ENCODE measurements around the gene BTBD2. TPM values are rescaled to one million over a fixed set of nuclear protein-coding genes. Genes with fewer than 3 reads are reported as not detected.

The BTBD2 gene
- total and polyA plus RNA-seq, 10 of the 15 experiments (the other 5 are each of a cell fraction or from before 2014, with no cell fraction given), result 0.13 to 66.2 (median 10.4) TPM

DNA sequence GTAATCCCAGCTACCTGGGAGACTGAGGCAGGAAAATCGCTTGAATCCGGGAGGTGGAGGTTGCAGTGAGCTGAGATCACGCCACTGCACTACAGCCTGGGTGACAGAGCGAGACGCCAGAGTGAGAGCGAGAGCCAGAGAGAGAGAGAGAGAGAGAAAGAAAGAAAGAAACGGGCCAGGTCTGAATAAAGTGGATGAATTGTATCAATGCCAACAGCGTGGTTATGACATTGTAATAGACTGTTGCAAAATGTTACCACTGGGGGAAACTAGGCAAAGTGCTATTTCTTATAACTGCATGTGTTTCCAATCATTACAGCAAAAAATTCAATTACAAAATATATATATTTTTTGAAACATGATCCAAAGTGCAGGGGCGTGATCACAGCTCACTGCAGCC is 11.8 kb upstream of the BTBD2 start (continued):
- TF ChIP-seq, protein P1, sequence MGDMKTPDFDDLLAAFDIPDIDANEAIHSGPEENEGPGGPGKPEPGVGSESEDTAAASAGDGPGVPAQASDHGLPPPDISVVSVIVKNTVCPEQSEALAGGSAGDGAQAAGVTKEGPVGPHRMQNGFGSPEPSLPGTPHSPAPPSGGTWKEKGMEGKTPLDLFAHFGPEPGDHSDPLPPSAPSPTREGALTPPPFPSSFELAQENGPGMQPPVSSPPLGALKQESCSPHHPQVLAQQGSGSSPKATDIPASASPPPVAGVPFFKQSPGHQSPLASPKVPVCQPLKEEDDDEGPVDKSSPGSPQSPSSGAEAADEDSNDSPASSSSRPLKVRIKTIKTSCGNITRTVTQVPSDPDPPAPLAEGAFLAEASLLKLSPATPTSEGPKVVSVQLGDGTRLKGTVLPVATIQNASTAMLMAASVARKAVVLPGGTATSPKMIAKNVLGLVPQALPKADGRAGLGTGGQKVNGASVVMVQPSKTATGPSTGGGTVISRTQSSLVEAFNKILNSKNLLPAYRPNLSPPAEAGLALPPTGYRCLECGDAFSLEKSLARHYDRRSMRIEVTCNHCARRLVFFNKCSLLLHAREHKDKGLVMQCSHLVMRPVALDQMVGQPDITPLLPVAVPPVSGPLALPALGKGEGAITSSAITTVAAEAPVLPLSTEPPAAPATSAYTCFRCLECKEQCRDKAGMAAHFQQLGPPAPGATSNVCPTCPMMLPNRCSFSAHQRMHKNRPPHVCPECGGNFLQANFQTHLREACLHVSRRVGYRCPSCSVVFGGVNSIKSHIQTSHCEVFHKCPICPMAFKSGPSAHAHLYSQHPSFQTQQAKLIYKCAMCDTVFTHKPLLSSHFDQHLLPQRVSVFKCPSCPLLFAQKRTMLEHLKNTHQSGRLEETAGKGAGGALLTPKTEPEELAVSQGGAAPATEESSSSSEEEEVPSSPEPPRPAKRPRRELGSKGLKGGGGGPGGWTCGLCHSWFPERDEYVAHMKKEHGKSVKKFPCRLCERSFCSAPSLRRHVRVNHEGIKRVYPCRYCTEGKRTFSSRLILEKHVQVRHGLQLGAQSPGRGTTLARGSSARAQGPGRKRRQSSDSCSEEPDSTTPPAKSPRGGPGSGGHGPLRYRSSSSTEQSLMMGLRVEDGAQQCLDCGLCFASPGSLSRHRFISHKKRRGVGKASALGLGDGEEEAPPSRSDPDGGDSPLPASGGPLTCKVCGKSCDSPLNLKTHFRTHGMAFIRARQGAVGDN (IDR thresholded peaks at IDR 0.05), result no peak

- Histone ChIP-seq H4K20me1 (ENCODE audit: control insufficient read depth, insufficient read depth) (no peaks in the 10 kb centered on the region), H3K36me3 (ENCODE audit: control insufficient read depth in 2 of 2, insufficient read depth in 2 of 2, low read length in 1 of 2) (no peaks in the 10 kb centered on the region), H2AFZ (ENCODE audit: control insufficient read depth, low read depth, low read length) (no peak overlapping the region), H3K27me3 (replicated peaks in 1 of 2; ENCODE audit: control insufficient read depth in 2 of 2, insufficient read depth in 2 of 2, low read length in 1 of 2) (no peaks in the 10 kb centered on the region), H3K4me2 (ENCODE audit: control insufficient read depth, insufficient read depth) (no peak overlapping the region), H3K9ac (ENCODE audit: control insufficient read depth, insufficient read depth, low read length) (no peak overlapping the region), H3K79me2 (ENCODE audit: control insufficient read depth, insufficient read depth, low read length) (no peaks in the 10 kb centered on the region), H3K27ac (ENCODE audit: control insufficient read depth, insufficient read depth) (no peak overlapping the region), H3K4me3 (no peak overlapping the region), H3K4me1 (ENCODE audit: control insufficient read depth, insufficient read depth, low read length) (no peaks in the 10 kb centered on the region), H3K9me3 (replicated peaks; ENCODE audit: control insufficient read depth, insufficient read depth, low read length) (no peaks in the 10 kb centered on the region; the same call in 2 of the 3 replicates)
- BruUV-seq (replicated peaks), result no TSS peak
- RAD21 ChIA-PET (ENCODE audit: unreplicated experiment), result no interaction called here
- intact Hi-C loops (cut with micrococcal nuclease; ENCODE audit: unreplicated experiment), result no loop called here
- WGBS (ENCODE audit: insufficient coverage, insufficient replicate concordance, low lambda C conversion rate, missing lambda C conversion rate), result 78% methylated on average over 8 of the region's 10 CpGs
- CTCF ChIA-PET, result no interaction called here
- no peak for ATAC-seq
- POLR2A ChIA-PET, result no interaction called here
- no peak for FAIRE-seq
- DNase-seq (ENCODE audit: low read depth, low spot score), result no peak
- SMC1A ChIA-PET (ENCODE audit: uncharacterized antibody, unreplicated experiment), result no interaction called here
- in situ Hi-C loops (cut with MboI), result no loop called here
- no peak for TF ChIP-seq BMI1 (IDR thresholded peaks at IDR 0.05; ENCODE audit: borderline replicate concordance)
- no peak for TF ChIP-seq WRNIP1 (IDR thresholded peaks at IDR 0.05; ENCODE audit: borderline replicate concordance, low read depth, low read length)
- no peak for TF ChIP-seq PAX5 (IDR thresholded peaks at IDR 0.05; ENCODE audit: borderline replicate concordance, low read depth, low read length)
- no peak for TF ChIP-seq EED (IDR thresholded peaks at IDR 0.05; ENCODE audit: low read depth)
- TF ChIP-seq, protein P2, sequence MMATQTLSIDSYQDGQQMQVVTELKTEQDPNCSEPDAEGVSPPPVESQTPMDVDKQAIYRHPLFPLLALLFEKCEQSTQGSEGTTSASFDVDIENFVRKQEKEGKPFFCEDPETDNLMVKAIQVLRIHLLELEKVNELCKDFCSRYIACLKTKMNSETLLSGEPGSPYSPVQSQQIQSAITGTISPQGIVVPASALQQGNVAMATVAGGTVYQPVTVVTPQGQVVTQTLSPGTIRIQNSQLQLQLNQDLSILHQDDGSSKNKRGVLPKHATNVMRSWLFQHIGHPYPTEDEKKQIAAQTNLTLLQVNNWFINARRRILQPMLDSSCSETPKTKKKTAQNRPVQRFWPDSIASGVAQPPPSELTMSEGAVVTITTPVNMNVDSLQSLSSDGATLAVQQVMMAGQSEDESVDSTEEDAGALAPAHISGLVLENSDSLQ (IDR thresholded peaks at IDR 0.05), result no peak
- TF ChIP-seq STAT1 (conservative IDR thresholded peaks at IDR 0.05), result no peak
- TF ChIP-seq CTCF (IDR thresholded peaks at IDR 0.05 in 2 of 3, conservative IDR thresholded peaks at IDR 0.05 in 1 of 3; ENCODE audit: control insufficient read depth in 2 of 3, extremely low read depth in 1 of 3, insufficient read depth in 1 of 3, low read depth in 3 of 3, low read length in 3 of 3), result no peak
- TF ChIP-seq, protein P3, sequence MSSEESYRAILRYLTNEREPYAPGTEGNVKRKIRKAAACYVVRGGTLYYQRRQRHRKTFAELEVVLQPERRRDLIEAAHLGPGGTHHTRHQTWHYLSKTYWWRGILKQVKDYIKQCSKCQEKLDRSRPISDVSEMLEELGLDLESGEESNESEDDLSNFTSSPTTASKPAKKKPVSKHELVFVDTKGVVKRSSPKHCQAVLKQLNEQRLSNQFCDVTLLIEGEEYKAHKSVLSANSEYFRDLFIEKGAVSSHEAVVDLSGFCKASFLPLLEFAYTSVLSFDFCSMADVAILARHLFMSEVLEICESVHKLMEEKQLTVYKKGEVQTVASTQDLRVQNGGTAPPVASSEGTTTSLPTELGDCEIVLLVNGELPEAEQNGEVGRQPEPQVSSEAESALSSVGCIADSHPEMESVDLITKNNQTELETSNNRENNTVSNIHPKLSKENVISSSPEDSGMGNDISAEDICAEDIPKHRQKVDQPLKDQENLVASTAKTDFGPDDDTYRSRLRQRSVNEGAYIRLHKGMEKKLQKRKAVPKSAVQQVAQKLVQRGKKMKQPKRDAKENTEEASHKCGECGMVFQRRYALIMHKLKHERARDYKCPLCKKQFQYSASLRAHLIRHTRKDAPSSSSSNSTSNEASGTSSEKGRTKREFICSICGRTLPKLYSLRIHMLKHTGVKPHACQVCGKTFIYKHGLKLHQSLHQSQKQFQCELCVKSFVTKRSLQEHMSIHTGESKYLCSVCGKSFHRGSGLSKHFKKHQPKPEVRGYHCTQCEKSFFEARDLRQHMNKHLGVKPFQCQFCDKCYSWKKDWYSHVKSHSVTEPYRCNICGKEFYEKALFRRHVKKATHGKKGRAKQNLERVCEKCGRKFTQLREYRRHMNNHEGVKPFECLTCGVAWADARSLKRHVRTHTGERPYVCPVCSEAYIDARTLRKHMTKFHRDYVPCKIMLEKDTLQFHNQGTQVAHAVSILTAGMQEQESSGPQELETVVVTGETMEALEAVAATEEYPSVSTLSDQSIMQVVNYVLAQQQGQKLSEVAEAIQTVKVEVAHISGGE (CRISPR knock-in tag; IDR thresholded peaks at IDR 0.05), result no peak
- no peak for TF ChIP-seq CHD1 (IDR thresholded peaks at IDR 0.05; ENCODE audit: low read depth, low read length)
- TF ChIP-seq SMC3 (IDR thresholded peaks at IDR 0.05; ENCODE audit: borderline replicate concordance, low read length), result no peak
- no peak for TF ChIP-seq KDM1A (IDR thresholded peaks at IDR 0.05; ENCODE audit: borderline replicate concordance)
- no peak for TF ChIP-seq SPI1 (IDR thresholded peaks at IDR 0.05; ENCODE audit: borderline replicate concordance, insufficient read depth, low read depth, low read length)
Observed at GRCh38 chr19:2026770-2027169, 11.3 kb upstream of the BTBD2 start.
